Measurements from ENCODE around the gene EGFLAM.

The EGFLAM gene

DNA sequence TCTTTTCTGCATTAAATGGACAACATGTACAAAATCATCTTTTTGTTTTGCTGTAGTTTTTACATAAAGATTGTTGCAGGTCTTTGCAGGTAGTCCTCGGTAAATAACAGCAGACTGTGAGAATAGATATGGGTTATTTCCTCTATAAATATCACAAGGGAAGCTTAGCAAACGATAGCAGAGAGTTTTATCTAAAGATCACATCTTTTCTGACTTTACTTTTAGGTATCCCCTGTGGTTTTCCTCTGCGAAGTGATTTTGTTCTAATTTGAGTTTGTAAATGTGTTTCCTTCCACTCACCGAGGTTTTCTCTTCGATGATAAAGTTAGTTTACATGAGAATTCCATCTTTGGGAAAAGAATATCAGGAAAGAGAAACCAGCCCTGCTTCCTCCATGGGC, 109.6 kb downstream of the EGFLAM start:
- H3K9me3 ChIP-seq (ENCODE audit: control insufficient read depth, low read length) = no peaks in the 10 kb centered on the region
- H3K4me3 ChIP-seq (ENCODE audit: insufficient read depth, low read depth, low read length) = no peak overlapping the region
- 94 to 95% methylated on average over 4 to 5 of the region's 5 CpGs for WGBS, 2 experiments
- no peaks in the 10 kb centered on the region for H3K4me1 ChIP-seq (ENCODE audit: control insufficient read depth, insufficient read depth, low read length)
- no peaks in the 10 kb centered on the region for H3K36me3 ChIP-seq (ENCODE audit: control insufficient read depth, insufficient read depth, low read length)
- H3K27ac ChIP-seq (ENCODE audit: insufficient read depth, low read depth, low read length, poor library complexity, severe bottlenecking) = no peak overlapping the region
- no peaks in the 10 kb centered on the region for H3K27me3 ChIP-seq (ENCODE audit: control insufficient read depth, insufficient read depth, low read length, poor library complexity, severe bottlenecking)

GRCh38 chr5:38369692-38370091, 111.3 kb downstream of the EGFLAM start:
- no peaks in the 10 kb centered on the region for H3K9me3 ChIP-seq (ENCODE audit: control insufficient read depth, low read length)
- 86 to 87% methylated on average over 5 of the region's 5 CpGs for WGBS, 2 experiments
- no peaks in the 10 kb centered on the region for H3K36me3 ChIP-seq (ENCODE audit: control insufficient read depth, insufficient read depth, low read length)
- no peaks in the 10 kb centered on the region for H3K27me3 ChIP-seq (ENCODE audit: control insufficient read depth, insufficient read depth, low read length, poor library complexity, severe bottlenecking)
- H3K4me3 ChIP-seq (ENCODE audit: insufficient read depth, low read depth, low read length) = no peak overlapping the region
- H3K27ac ChIP-seq (ENCODE audit: insufficient read depth, low read depth, low read length, poor library complexity, severe bottlenecking) = no peak overlapping the region
- H3K4me1 ChIP-seq (ENCODE audit: control insufficient read depth, insufficient read depth, low read length) = no peaks in the 10 kb centered on the region

DNA sequence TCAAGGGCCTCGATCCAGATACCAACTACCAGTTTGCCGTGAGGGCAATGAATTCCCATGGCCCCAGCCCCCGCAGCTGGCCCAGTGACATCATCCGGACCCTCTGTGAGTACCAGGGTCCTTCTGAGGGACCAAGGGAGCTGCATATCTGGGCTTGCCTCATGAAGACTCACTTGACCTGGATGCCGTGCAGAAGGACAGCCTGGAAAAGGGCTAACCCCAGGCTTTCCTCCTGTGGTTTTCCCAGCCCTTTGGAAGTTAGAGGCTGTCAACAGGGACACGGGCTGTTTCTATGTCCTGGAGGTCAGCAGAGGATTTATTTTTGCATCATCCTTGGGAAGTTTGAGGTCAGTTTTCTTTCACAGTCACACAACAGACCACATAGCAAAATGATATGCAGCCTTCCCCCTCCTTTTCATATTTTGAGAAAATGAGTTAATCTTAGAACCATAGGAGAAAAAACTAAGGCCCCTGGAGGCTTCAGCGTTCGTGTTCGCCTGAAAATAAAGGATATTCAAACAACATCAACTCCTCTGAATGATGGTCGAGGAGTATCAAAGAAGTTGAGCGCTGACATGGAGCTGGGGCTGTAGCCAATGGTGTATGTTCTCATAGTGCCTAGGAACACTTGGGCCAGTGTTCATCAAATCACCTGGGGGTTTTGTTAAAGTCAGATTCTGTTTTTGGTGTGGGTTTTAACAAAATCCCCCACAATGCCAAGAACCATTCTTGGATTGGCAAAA, 112.2 kb downstream of the EGFLAM start:
- Histone ChIP-seq H3K27ac (ENCODE audit: insufficient read depth, low read depth, low read length, poor library complexity, severe bottlenecking) (no peak overlapping the region), H3K4me3 (ENCODE audit: insufficient read depth, low read depth, low read length) (no peak overlapping the region), H3K9me3 (ENCODE audit: control insufficient read depth, low read length) (no peaks in the 10 kb centered on the region), H3K36me3 (ENCODE audit: control insufficient read depth, insufficient read depth, low read length) (no peaks in the 10 kb centered on the region), H3K4me1 (ENCODE audit: control insufficient read depth, insufficient read depth, low read length) (peaks cover 4% of the 10 kb centered on the region), H3K27me3 (ENCODE audit: control insufficient read depth, insufficient read depth, low read length, poor library complexity, severe bottlenecking) (no peaks in the 10 kb centered on the region)
- 92 to 95% methylated on average over 11 of the region's 11 CpGs for WGBS, 2 experiments

DNA sequence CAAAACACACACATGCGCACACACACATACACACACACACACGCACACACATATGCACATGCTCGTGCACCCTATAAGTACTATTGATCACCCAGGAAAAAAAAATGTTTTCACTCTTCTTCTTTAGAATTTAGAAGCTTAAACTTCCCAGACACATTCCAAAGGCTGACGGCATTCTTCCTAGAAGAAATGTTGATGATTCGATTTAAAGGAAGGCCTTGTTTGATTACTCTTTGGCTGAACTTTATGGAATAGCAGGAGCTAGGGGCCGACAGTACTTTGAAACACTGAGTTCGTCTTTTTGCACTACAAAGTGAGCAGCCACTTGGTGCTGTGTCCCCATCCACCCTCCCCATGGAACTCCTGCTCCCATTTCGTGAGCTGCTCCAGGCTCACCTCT, 113.2 kb downstream of the EGFLAM start:
- H3K27me3 ChIP-seq (ENCODE audit: control insufficient read depth, insufficient read depth, low read length, poor library complexity, severe bottlenecking) = no peaks in the 10 kb centered on the region
- H3K27ac ChIP-seq (ENCODE audit: insufficient read depth, low read depth, low read length, poor library complexity, severe bottlenecking) = no peak overlapping the region

DNA sequence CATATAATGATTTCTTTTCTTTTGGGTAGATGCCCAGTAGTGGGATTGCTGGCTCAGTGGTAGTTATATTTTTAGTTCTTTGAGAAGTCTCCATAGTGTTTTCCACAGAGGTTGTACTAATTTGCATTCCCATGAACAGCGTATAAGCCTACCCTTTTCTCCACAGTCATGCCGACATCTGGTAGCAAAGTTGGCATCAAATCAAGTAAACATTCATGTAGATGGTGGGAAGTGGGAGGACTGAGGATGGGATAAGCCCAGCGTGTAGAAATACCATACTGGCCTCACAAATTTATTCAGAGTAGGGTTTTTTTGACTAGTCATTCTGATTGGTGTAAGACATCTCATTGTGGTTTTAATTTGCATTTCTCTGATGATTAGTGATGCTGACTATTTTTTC, 115.4 kb downstream of the EGFLAM start:
- H3K27me3 ChIP-seq (ENCODE audit: control insufficient read depth, insufficient read depth, low read length, poor library complexity, severe bottlenecking) = peaks cover 6% of the 10 kb centered on the region
- H3K4me3 ChIP-seq (ENCODE audit: insufficient read depth, low read depth, low read length) = no peak overlapping the region
- 95 to 98% methylated on average over 3 of the region's 3 CpGs for WGBS, 2 experiments
- no peaks in the 10 kb centered on the region for H3K36me3 ChIP-seq (ENCODE audit: control insufficient read depth, insufficient read depth, low read length)
- peaks cover 5% of the 10 kb centered on the region for H3K4me1 ChIP-seq (ENCODE audit: control insufficient read depth, insufficient read depth, low read length)
- H3K27ac ChIP-seq (ENCODE audit: insufficient read depth, low read depth, low read length, poor library complexity, severe bottlenecking) = no peak overlapping the region
- no peaks in the 10 kb centered on the region for H3K9me3 ChIP-seq (ENCODE audit: control insufficient read depth, low read length)

More for the DNA sequence above, 113.2 kb downstream of the EGFLAM start:
- Histone ChIP-seq H3K4me1 (ENCODE audit: control insufficient read depth, insufficient read depth, low read length) (peaks cover 5% of the 10 kb centered on the region), H3K4me3 (ENCODE audit: insufficient read depth, low read depth, low read length) (no peak overlapping the region), H3K9me3 (ENCODE audit: control insufficient read depth, low read length) (no peaks in the 10 kb centered on the region), H3K36me3 (ENCODE audit: control insufficient read depth, insufficient read depth, low read length) (no peaks in the 10 kb centered on the region)
- WGBS, 2 experiments = 91 to 92% methylated on average over 8 of the region's 8 CpGs

DNA sequence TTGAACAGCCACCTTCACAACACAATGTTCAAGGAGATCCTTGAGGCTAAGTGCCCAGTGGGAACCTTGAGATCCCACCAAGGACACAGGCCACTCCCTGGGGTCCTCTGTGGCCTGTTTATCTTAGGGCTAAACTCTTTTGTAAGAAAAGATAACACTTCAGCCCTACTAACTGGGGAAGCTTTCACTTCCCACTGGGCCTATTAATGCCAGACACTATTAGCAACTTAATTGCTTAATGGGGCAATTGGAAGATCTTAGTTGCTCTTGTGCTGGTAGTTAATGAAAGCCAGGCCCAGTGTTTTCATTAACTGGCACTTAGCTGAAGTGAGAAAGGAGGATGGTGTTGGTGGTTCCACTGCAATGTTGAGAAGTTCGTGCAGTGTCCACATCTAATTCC, 117.1 kb downstream of the EGFLAM start:
- 100% methylated on average over 1 of the region's 1 CpG for WGBS, 2 experiments
- Histone ChIP-seq H3K4me3 (ENCODE audit: insufficient read depth, low read depth, low read length) (no peak overlapping the region), H3K27ac (ENCODE audit: insufficient read depth, low read depth, low read length, poor library complexity, severe bottlenecking) (no peak overlapping the region), H3K9me3 (ENCODE audit: control insufficient read depth, low read length) (no peaks in the 10 kb centered on the region), H3K36me3 (ENCODE audit: control insufficient read depth, insufficient read depth, low read length) (no peaks in the 10 kb centered on the region), H3K27me3 (ENCODE audit: control insufficient read depth, insufficient read depth, low read length, poor library complexity, severe bottlenecking) (peaks cover 6% of the 10 kb centered on the region), H3K4me1 (ENCODE audit: control insufficient read depth, insufficient read depth, low read length) (peaks cover 17% of the 10 kb centered on the region)

GRCh38 chr5:38376404-38376803, 118.0 kb downstream of the EGFLAM start:
- WGBS, 2 experiments = 81 to 84% methylated on average over 2 of the region's 2 CpGs

GRCh38 chr5:38378579-38378978, 120.2 kb downstream of the EGFLAM start:
- Histone ChIP-seq H3K4me1 (ENCODE audit: control insufficient read depth, insufficient read depth, low read length) (peaks cover 31% of the 10 kb centered on the region), H3K27ac (ENCODE audit: insufficient read depth, low read depth, low read length, poor library complexity, severe bottlenecking) (no peak overlapping the region), H3K4me3 (ENCODE audit: insufficient read depth, low read depth, low read length) (no peak overlapping the region), H3K9me3 (ENCODE audit: control insufficient read depth, low read length) (no peaks in the 10 kb centered on the region), H3K27me3 (ENCODE audit: control insufficient read depth, insufficient read depth, low read length, poor library complexity, severe bottlenecking) (peaks cover 6% of the 10 kb centered on the region), H3K36me3 (ENCODE audit: control insufficient read depth, insufficient read depth, low read length) (no peaks in the 10 kb centered on the region)
- WGBS, 2 experiments = 90 to 97% methylated on average over 1 of the region's 1 CpG

More at GRCh38 chr5:38376404-38376803, 118.0 kb downstream of the EGFLAM start:
- no peak overlapping the region for H3K4me3 ChIP-seq (ENCODE audit: insufficient read depth, low read depth, low read length)
- peaks cover 6% of the 10 kb centered on the region for H3K27me3 ChIP-seq (ENCODE audit: control insufficient read depth, insufficient read depth, low read length, poor library complexity, severe bottlenecking)
- no peaks in the 10 kb centered on the region for H3K36me3 ChIP-seq (ENCODE audit: control insufficient read depth, insufficient read depth, low read length)
- no peak overlapping the region for H3K27ac ChIP-seq (ENCODE audit: insufficient read depth, low read depth, low read length, poor library complexity, severe bottlenecking)
- no peaks in the 10 kb centered on the region for H3K9me3 ChIP-seq (ENCODE audit: control insufficient read depth, low read length)
- peaks cover 27% of the 10 kb centered on the region for H3K4me1 ChIP-seq (ENCODE audit: control insufficient read depth, insufficient read depth, low read length)

GRCh38 chr5:38379350-38379937, 121.1 kb downstream of the EGFLAM start:
- no peaks in the 10 kb centered on the region for H3K36me3 ChIP-seq (ENCODE audit: control insufficient read depth, insufficient read depth, low read length)
- no peaks in the 10 kb centered on the region for H3K9me3 ChIP-seq (ENCODE audit: control insufficient read depth, low read length)
- H3K27ac ChIP-seq (ENCODE audit: insufficient read depth, low read depth, low read length, poor library complexity, severe bottlenecking) = no peak overlapping the region
- WGBS, 2 experiments = 1 to 2% methylated on average over 7 of the region's 7 CpGs
- H3K4me1 ChIP-seq (ENCODE audit: control insufficient read depth, insufficient read depth, low read length) = peaks cover 31% of the 10 kb centered on the region
- H3K4me3 ChIP-seq (ENCODE audit: insufficient read depth, low read depth, low read length) = no peak overlapping the region
- H3K27me3 ChIP-seq (ENCODE audit: control insufficient read depth, insufficient read depth, low read length, poor library complexity, severe bottlenecking) = peaks cover 6% of the 10 kb centered on the region

DNA sequence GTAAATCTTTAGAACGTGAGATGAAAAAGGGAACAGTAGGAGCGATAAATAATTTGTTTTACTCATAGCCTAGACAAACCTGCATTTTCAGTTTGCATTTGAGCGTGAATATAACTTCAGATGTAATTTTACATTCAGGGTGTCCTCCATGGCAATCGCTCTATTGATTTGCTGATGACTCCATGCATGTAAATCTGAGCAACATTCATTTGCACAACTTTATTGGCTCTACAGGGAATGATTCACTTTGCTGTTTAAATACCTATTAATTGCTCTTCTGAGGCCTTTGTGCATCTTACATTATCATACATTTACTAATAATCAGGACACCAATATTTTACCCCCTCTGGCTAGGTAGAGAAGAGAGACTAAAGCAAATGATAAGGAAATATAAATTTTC, 122.2 kb downstream of the EGFLAM start:
- no peaks in the 10 kb centered on the region for H3K9me3 ChIP-seq (ENCODE audit: control insufficient read depth, low read length)
- H3K4me1 ChIP-seq (ENCODE audit: control insufficient read depth, insufficient read depth, low read length) = peaks cover 27% of the 10 kb centered on the region
- 52 to 57% methylated on average over 4 of the region's 4 CpGs for WGBS, 2 experiments
- no peak overlapping the region for H3K27ac ChIP-seq (ENCODE audit: insufficient read depth, low read depth, low read length, poor library complexity, severe bottlenecking)
- H3K27me3 ChIP-seq (ENCODE audit: control insufficient read depth, insufficient read depth, low read length, poor library complexity, severe bottlenecking) = peaks cover 6% of the 10 kb centered on the region
- no peaks in the 10 kb centered on the region for H3K36me3 ChIP-seq (ENCODE audit: control insufficient read depth, insufficient read depth, low read length)
- no peak overlapping the region for H3K4me3 ChIP-seq (ENCODE audit: insufficient read depth, low read depth, low read length)

Measured in ectodermal cell (in vitro differentiated cells).